GM19397 (cell line): ENCODE measurements around the gene COL6A1.
"Not testable (repeated sequence)": the region's sequence is repeated elsewhere in the genome, so short reads cannot be mapped to it uniquely, and the experiment has no call there.

Experiments
- ATAC-seq: cut with Tn5 transposase; IDR thresholded peaks from one replicate; pipeline ENCODE4 v1.9.1; 2021; ENCODE audit warnings: mild to moderate bottlenecking, moderate library complexity; ENCODE audit not compliant: unreplicated experiment

COL6A1 gene

GRCh38 chr21:45945868-45946210 lies 35.7 kb upstream of the COL6A1 start:
- no peak for ATAC-seq

- ATAC-seq, result no peak
Observed at GRCh38 chr21:45947296-45947695, 34.3 kb upstream of the COL6A1 start.

GRCh38 chr21:45947716-45948255 lies 33.8 kb upstream of the COL6A1 start:
- ATAC-seq, result no peak

- ATAC-seq, result no peak
Observed at GRCh38 chr21:45948576-45949141, 32.9 kb upstream of the COL6A1 start.

- ATAC-seq, result no peak
Observed at GRCh38 chr21:45949928-45950739, 31.4 kb upstream of the COL6A1 start.

GRCh38 chr21:45950740-45951515 lies 30.6 kb upstream of the COL6A1 start:
- ATAC-seq, result no peak

GRCh38 chr21:45951676-45952075 lies 29.9 kb upstream of the COL6A1 start:
- ATAC-seq, result no peak

GRCh38 chr21:45952527-45952926 lies 29.0 kb upstream of the COL6A1 start:
- not testable (repeated sequence) for ATAC-seq

GRCh38 chr21:45952974-45953373 lies 28.6 kb upstream of the COL6A1 start:
- no peak for ATAC-seq

GRCh38 chr21:45954261-45954660 lies 27.3 kb upstream of the COL6A1 start:
- ATAC-seq, result no peak

GRCh38 chr21:45954921-45955320 lies 26.6 kb upstream of the COL6A1 start:
- ATAC-seq, result no peak

- no peak for ATAC-seq
Observed at GRCh38 chr21:45957551-45957950, 24.0 kb upstream of the COL6A1 start.

GRCh38 chr21:45957981-45958600 lies 23.5 kb upstream of the COL6A1 start:
- ATAC-seq, result no peak

- ATAC-seq, result no peak
Observed at GRCh38 chr21:45959182-45959581, 22.4 kb upstream of the COL6A1 start.

- ATAC-seq, result no peak
Observed at GRCh38 chr21:45959779-45960390, 21.7 kb upstream of the COL6A1 start.

GRCh38 chr21:45961408-45961807 lies 20.2 kb upstream of the COL6A1 start:
- ATAC-seq, result not testable (repeated sequence)

GRCh38 chr21:45962531-45963231 lies 18.9 kb upstream of the COL6A1 start:
- no peak for ATAC-seq

- no peak for ATAC-seq
Observed at GRCh38 chr21:45963232-45963570, 18.4 kb upstream of the COL6A1 start.

GRCh38 chr21:45964649-45965048 lies 16.9 kb upstream of the COL6A1 start:
- no peak for ATAC-seq

- ATAC-seq, result no peak
Observed at GRCh38 chr21:45965084-45965809, 16.3 kb upstream of the COL6A1 start.
